GM18508 (cell line): ENCODE data around the gene KIAA1191.

ENCODE experiments used
- ATAC-seq: cut with Tn5 transposase; IDR thresholded peaks from one replicate; pipeline ENCODE4 v1.9.1; 2021; ENCODE audit warnings: moderate number of reproducible peaks; ENCODE audit not compliant: insufficient read depth, unreplicated experiment

Gene KIAA1191

GRCh38 chr5:176389135-176390123 is 27.9 kb upstream of the KIAA1191 start:
- ATAC-seq = peak; percentile 12

- peak; percentile 83 for ATAC-seq
These were observed 27.0 kb upstream of the KIAA1191 start, which contains the start of the genes HIGD2A and NOP16 for GRCh38 chr5:176388444-176389134. TSS of gene HIGD2A (plus strand) at chr5:176388751. CDS start at chr5:176388820, 69 bp downstream. TSS of gene NOP16 (minus strand) at chr5:176388598. CDS start at chr5:176388539, 59 bp downstream.

GRCh38 chr5:176388003-176388443 is 26.5 kb upstream of the KIAA1191 start:
- ATAC-seq = no peak

GRCh38 chr5:176387384-176387925 is 25.9 kb upstream of the KIAA1191 start:
- ATAC-seq = no peak

- ATAC-seq = no peak
These were observed 24.9 kb upstream of the KIAA1191 start for GRCh38 chr5:176386491-176386890.

- ATAC-seq = no peak
These were observed 23.4 kb upstream of the KIAA1191 start for GRCh38 chr5:176384991-176385390.

GRCh38 chr5:176384366-176384930 is 22.9 kb upstream of the KIAA1191 start:
- ATAC-seq = no peak

GRCh38 chr5:176383961-176384360 is 22.4 kb upstream of the KIAA1191 start:
- ATAC-seq = no peak

- no peak for ATAC-seq
These were observed 21.8 kb upstream of the KIAA1191 start for GRCh38 chr5:176383248-176383905.

- ATAC-seq = no peak
These were observed 21.2 kb upstream of the KIAA1191 start for GRCh38 chr5:176382721-176383120.

GRCh38 chr5:176381979-176382378 is 20.4 kb upstream of the KIAA1191 start:
- no peak for ATAC-seq

GRCh38 chr5:176381423-176381822 is 19.9 kb upstream of the KIAA1191 start:
- no peak for ATAC-seq

GRCh38 chr5:176379881-176380280 is 18.3 kb upstream of the KIAA1191 start:
- ATAC-seq = no peak

GRCh38 chr5:176373100-176373818 is 11.7 kb upstream of the KIAA1191 start:
- ATAC-seq = no peak

- ATAC-seq = no peak
These were observed 10.3 kb upstream of the KIAA1191 start for GRCh38 chr5:176371621-176372539.

- ATAC-seq = no peak
These were observed 8.6 kb upstream of the KIAA1191 start for GRCh38 chr5:176369934-176370711.

- ATAC-seq = no peak
These were observed 7.2 kb upstream of the KIAA1191 start for GRCh38 chr5:176368726-176369125.
